Liver (tissue), 9 donors: ENCODE measurements around the gene TUBA8. TPM values are rescaled to one million over a fixed set of nuclear protein-coding genes. Genes with fewer than 3 reads are reported as not detected.

Source experiments
- DNase-seq: peaks from one replicate; pipeline ENCODE4 v3.0.0-alpha.2; 2017; ENCODE audit warnings: low spot score
- H3K27ac ChIP-seq, 2 donors: one replicate each; pipeline ENCODE4 v1.7.0; 2013; ENCODE audit warnings: inconsistent platforms in 2 of 2, low read length in 2 of 2, control low read depth in 1 of 2, low read depth in 1 of 2, mild to moderate bottlenecking in 1 of 2
- H3K27me3 ChIP-seq, 4 donors: one replicate each; pipeline versions ENCODE4 v1.6.1 to v1.7.0; 2013; ENCODE audit warnings: low read length in 3 of 4, inconsistent platforms in 1 of 4, mild to moderate bottlenecking in 1 of 4, moderate library complexity in 1 of 4; ENCODE audit not compliant: control insufficient read depth in 4 of 4, insufficient read depth in 4 of 4
- H3K36me3 ChIP-seq, 4 donors: one replicate each; pipeline versions ENCODE4 v1.6.1 to v1.7.0; 2013; ENCODE audit warnings: low read length in 3 of 4, mild to moderate bottlenecking in 3 of 4, low read depth in 1 of 4, moderate library complexity in 1 of 4; ENCODE audit not compliant: control insufficient read depth in 4 of 4, insufficient read depth in 3 of 4
- H3K4me1 ChIP-seq, 4 donors: one replicate each; pipeline versions ENCODE4 v1.6.1 to v1.7.0; 2013; ENCODE audit warnings: low read length in 3 of 4, mild to moderate bottlenecking in 3 of 4, moderate library complexity in 1 of 4; ENCODE audit not compliant: control insufficient read depth in 4 of 4, insufficient read depth in 4 of 4
- H3K4me3 ChIP-seq, 3 donors: one replicate each; pipeline versions ENCODE4 v1.6.1 to v1.7.0; 2013; ENCODE audit warnings: low read length in 3 of 3, control low read depth in 1 of 3, low read depth in 1 of 3, mild to moderate bottlenecking in 1 of 3
- H3K9ac ChIP-seq, 2 donors: one replicate each; pipeline ENCODE4 v1.7.0; 2013; ENCODE audit warnings: low read length in 2 of 2, mild to moderate bottlenecking in 2 of 2, moderate library complexity in 2 of 2, control low read depth in 1 of 2, low read depth in 1 of 2
- H3K9me3 ChIP-seq, 4 donors: one replicate each; pipeline versions ENCODE4 v1.6.1 to v1.7.0; 2013; ENCODE audit warnings: low read length in 3 of 4; ENCODE audit not compliant: control insufficient read depth in 4 of 4
- EGR1 ChIP-seq, 2 donors: IDR thresholded peaks; 2 replicates each; pipeline ENCODE4 v1.6.1; 2016 to 2018; ENCODE audit warnings: antibody characterized with exemption in 2 of 2, low read depth in 2 of 2
- FOXA1 ChIP-seq: IDR thresholded peaks from 2 replicates; pipeline ENCODE4 v1.6.1; 2016; ENCODE audit warnings: antibody characterized with exemption
- FOXA2 ChIP-seq: IDR thresholded peaks from 2 replicates; pipeline ENCODE4 v1.6.1; 2016; ENCODE audit warnings: antibody characterized with exemption
- GABPA ChIP-seq, 2 donors: IDR thresholded peaks in 1 of 2; conservative IDR thresholded peaks in 1 of 2; 2 replicates each; pipeline ENCODE4 v1.6.1; 2016; ENCODE audit warnings: antibody characterized with exemption in 2 of 2, mild to moderate bottlenecking in 1 of 2, moderate library complexity in 1 of 2
- HNF4A ChIP-seq, 2 donors: conservative IDR thresholded peaks; 2 replicates each; pipeline ENCODE4 v1.6.1; 2016; ENCODE audit warnings: antibody characterized with exemption in 2 of 2, mild to moderate bottlenecking in 2 of 2
- JUND ChIP-seq, 2 donors: IDR thresholded peaks; 2 replicates each; pipeline ENCODE4 v1.6.1; 2016; ENCODE audit warnings: antibody characterized with exemption in 2 of 2
- NR2F2 ChIP-seq: IDR thresholded peaks from 2 replicates; pipeline ENCODE4 v1.6.1; 2016; ENCODE audit warnings: antibody characterized with exemption
- RAD21 ChIP-seq, 2 donors: IDR thresholded peaks; 2 replicates each; pipeline ENCODE4 v1.6.1; 2016; ENCODE audit warnings: antibody characterized with exemption in 2 of 2, mild to moderate bottlenecking in 2 of 2
- SP1 ChIP-seq: IDR thresholded peaks from 2 replicates; pipeline ENCODE4 v1.6.1; 2018; ENCODE audit warnings: antibody characterized with exemption, mild to moderate bottlenecking
- TAF1 ChIP-seq: conservative IDR thresholded peaks from 2 replicates; pipeline ENCODE4 v1.6.1; 2016; ENCODE audit warnings: antibody characterized with exemption, mild to moderate bottlenecking
- YY1 ChIP-seq: IDR thresholded peaks from 2 replicates; pipeline ENCODE4 v1.6.1; 2016; ENCODE audit warnings: antibody characterized with exemption, mild to moderate bottlenecking
- WGBS: extraction: QIAGEN DNeasy Blood & Tissue Kit; methylation state at CpG from one replicate; pipeline ENCODE4 v1.1.7; 2013; 5-methylcytosine and 5-hydroxymethylcytosine counted together
- polyA plus RNA-seq, 2 donors: library from polyadenylated mRNA; stranded (reverse) in 1 of 2; unstranded in 1 of 2; fragments of 200-250 nt in 1 of 2; fragments of >200 nt in 1 of 2; fragmentation: Nextera tagmentation in 1 of 2; extraction: Ambion mirVana in 1 of 2; gene quantifications; one replicate each; pipeline versions ENCODE4 v1.2.1 to v1.2.3, GENCODE V29; 2013 to 2015
- total RNA-seq, 2 donors: library from RNA; depleted of rRNA; stranded (reverse); fragments of >200 nt; gene quantifications; one replicate each; pipeline ENCODE4 v1.2.3, GENCODE V29; 2014
- TF ChIP-seq, protein P1 (sequence below): IDR thresholded peaks from 2 replicates; pipeline ENCODE4 v1.6.1; 2016; ENCODE audit warnings: antibody characterized with exemption, mild to moderate bottlenecking
- TF ChIP-seq, protein P2 (sequence below): IDR thresholded peaks from 2 replicates; pipeline ENCODE4 v1.6.1; 2016; ENCODE audit warnings: antibody characterized with exemption
- TF ChIP-seq, protein P3 (sequence below): IDR thresholded peaks from 2 replicates; pipeline ENCODE4 v1.6.1; 2016; ENCODE audit warnings: antibody characterized with exemption
- TF ChIP-seq, protein P4 (sequence below): fragments of 150-350 bp; IDR thresholded peaks from 2 replicates; pipeline ENCODE4 v1.5.1; 2017; ENCODE audit warnings: improper control_type of control experiment, low read depth, low read length; ENCODE audit not compliant: missing input control
- donor health status: healthy.
- donor health status: healthy.
- donor health status: healthy.
- donor health status: healthy.
- donor health status: healthy.

Gene TUBA8
- total and polyA plus RNA-seq, 4 donors: 0.82 to 3.1 (median 1.9) TPM

DNA sequence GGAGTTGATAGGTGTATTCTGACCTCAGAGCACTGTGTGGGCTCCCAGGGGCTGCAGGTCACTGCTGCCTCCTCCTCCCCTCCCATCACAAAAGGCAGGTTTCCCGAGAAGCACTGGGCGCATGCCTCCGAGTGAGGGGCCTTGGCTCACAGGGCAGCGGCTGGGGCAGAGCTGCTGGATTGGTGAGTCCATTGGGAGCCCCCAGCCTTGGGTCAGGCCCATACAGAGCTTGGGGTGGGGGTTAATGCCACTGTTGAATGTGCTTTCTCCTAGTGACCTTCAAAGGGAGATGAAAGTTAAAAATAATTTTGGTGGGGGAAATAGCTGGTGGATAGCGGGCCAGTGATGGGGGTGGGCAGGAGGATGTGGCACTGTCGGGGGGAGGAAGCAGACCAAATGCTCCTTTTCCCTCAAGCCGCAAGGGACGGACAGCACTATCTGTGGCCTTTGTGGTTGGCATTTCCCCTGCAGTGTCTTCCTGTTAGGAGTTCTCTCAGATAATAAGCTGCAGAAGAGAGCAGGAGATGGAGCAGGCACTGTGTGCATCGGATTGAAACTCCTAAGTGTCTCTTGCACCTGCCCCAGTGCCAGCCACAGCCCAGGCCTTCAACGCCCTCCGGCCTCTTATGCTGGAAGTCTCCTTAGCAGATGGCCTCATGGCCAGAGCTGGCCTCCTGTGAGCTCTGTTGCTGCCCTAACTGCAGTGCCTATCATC lies 3.2 kb downstream of the TUBA8 start:
- TF ChIP-seq EGR1 (IDR thresholded peaks at IDR 0.05; ENCODE audit: low read depth in 2 of 2) (no peak), GABPA (IDR thresholded peaks at IDR 0.05 in 1 of 2, conservative IDR thresholded peaks at IDR 0.05 in 1 of 2) (no peak), FOXA2 (no peak), FOXA1 (no peak), TAF1 (no peak), RAD21 (IDR thresholded peaks at IDR 0.05) (no peak), NR2F2 (no peak), HNF4A (conservative IDR thresholded peaks at IDR 0.05) (no peak), YY1 (no peak)
- TF ChIP-seq, protein P1, sequence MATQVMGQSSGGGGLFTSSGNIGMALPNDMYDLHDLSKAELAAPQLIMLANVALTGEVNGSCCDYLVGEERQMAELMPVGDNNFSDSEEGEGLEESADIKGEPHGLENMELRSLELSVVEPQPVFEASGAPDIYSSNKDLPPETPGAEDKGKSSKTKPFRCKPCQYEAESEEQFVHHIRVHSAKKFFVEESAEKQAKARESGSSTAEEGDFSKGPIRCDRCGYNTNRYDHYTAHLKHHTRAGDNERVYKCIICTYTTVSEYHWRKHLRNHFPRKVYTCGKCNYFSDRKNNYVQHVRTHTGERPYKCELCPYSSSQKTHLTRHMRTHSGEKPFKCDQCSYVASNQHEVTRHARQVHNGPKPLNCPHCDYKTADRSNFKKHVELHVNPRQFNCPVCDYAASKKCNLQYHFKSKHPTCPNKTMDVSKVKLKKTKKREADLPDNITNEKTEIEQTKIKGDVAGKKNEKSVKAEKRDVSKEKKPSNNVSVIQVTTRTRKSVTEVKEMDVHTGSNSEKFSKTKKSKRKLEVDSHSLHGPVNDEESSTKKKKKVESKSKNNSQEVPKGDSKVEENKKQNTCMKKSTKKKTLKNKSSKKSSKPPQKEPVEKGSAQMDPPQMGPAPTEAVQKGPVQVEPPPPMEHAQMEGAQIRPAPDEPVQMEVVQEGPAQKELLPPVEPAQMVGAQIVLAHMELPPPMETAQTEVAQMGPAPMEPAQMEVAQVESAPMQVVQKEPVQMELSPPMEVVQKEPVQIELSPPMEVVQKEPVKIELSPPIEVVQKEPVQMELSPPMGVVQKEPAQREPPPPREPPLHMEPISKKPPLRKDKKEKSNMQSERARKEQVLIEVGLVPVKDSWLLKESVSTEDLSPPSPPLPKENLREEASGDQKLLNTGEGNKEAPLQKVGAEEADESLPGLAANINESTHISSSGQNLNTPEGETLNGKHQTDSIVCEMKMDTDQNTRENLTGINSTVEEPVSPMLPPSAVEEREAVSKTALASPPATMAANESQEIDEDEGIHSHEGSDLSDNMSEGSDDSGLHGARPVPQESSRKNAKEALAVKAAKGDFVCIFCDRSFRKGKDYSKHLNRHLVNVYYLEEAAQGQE: no peak
- TF ChIP-seq, protein P2, sequence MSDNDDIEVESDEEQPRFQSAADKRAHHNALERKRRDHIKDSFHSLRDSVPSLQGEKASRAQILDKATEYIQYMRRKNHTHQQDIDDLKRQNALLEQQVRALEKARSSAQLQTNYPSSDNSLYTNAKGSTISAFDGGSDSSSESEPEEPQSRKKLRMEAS: no peak
- 83% methylated on average over 11 of the region's 11 CpGs for WGBS
- H3K27me3 ChIP-seq: no peaks in the 10 kb centered on the region
- no peaks in the 10 kb centered on the region for H3K9me3 ChIP-seq
- no peak for DNase-seq
- H3K4me1 ChIP-seq: peaks cover 0 to 17% (median 11%) of the 10 kb centered on the region in 4 donors
- no peak overlapping the region for H3K4me3 ChIP-seq
- H3K36me3 ChIP-seq: no peaks in the 10 kb centered on the region
- H3K9ac ChIP-seq: no peak overlapping the region
- H3K27ac ChIP-seq: no peak overlapping the region

DNA sequence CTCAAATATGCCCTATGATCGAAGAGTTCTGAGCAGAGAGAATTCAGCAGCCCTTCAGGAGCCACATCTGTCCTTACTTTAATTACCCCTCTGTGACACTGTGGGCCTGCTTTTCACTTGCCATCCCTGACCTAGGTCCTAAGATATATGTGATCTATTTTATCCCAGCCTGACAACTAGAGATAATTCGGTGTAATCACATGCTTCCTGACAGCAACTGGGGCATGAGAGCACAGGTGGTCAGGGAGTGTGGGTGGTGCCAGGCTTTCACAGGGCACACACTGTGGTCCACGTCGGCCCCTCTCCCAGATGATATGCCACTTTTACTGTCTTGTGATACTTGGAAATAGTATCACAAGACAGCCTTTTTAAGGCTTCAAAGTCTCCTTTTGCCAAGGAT lies 3.9 kb downstream of the TUBA8 start:
- Histone ChIP-seq H3K9ac (no peak overlapping the region), H3K27me3 (no peaks in the 10 kb centered on the region), H3K4me3 (no peak overlapping the region), H3K9me3 (no peaks in the 10 kb centered on the region), H3K4me1 (peaks cover 0 to 17% (median 11%) of the 10 kb centered on the region in 4 donors), H3K36me3 (no peaks in the 10 kb centered on the region), H3K27ac (no peak overlapping the region)
- TF ChIP-seq TAF1 (no peak), GABPA (IDR thresholded peaks at IDR 0.05 in 1 of 2, conservative IDR thresholded peaks at IDR 0.05 in 1 of 2) (no peak), SP1 (no peak), JUND (IDR thresholded peaks at IDR 0.05) (no peak), FOXA2 (no peak)
- TF ChIP-seq, protein P1: no peak
- TF ChIP-seq, protein P3, sequence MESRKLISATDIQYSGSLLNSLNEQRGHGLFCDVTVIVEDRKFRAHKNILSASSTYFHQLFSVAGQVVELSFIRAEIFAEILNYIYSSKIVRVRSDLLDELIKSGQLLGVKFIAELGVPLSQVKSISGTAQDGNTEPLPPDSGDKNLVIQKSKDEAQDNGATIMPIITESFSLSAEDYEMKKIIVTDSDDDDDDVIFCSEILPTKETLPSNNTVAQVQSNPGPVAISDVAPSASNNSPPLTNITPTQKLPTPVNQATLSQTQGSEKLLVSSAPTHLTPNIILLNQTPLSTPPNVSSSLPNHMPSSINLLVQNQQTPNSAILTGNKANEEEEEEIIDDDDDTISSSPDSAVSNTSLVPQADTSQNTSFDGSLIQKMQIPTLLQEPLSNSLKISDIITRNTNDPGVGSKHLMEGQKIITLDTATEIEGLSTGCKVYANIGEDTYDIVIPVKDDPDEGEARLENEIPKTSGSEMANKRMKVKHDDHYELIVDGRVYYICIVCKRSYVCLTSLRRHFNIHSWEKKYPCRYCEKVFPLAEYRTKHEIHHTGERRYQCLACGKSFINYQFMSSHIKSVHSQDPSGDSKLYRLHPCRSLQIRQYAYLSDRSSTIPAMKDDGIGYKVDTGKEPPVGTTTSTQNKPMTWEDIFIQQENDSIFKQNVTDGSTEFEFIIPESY: no peak
- TF ChIP-seq, protein P4, sequence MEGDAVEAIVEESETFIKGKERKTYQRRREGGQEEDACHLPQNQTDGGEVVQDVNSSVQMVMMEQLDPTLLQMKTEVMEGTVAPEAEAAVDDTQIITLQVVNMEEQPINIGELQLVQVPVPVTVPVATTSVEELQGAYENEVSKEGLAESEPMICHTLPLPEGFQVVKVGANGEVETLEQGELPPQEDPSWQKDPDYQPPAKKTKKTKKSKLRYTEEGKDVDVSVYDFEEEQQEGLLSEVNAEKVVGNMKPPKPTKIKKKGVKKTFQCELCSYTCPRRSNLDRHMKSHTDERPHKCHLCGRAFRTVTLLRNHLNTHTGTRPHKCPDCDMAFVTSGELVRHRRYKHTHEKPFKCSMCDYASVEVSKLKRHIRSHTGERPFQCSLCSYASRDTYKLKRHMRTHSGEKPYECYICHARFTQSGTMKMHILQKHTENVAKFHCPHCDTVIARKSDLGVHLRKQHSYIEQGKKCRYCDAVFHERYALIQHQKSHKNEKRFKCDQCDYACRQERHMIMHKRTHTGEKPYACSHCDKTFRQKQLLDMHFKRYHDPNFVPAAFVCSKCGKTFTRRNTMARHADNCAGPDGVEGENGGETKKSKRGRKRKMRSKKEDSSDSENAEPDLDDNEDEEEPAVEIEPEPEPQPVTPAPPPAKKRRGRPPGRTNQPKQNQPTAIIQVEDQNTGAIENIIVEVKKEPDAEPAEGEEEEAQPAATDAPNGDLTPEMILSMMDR: no peak
- DNase-seq: no peak
- 72% methylated on average over 4 of the region's 4 CpGs for WGBS
